HG03139 (cell line): Measurements from ENCODE around the gene POTEB2.
"Not testable (repeated sequence)": the region's sequence is repeated elsewhere in the genome, so short reads cannot be mapped to it uniquely, and the experiment has no call there.

Source experiments
- ATAC-seq: cut with Tn5 transposase; IDR thresholded peaks from one replicate; pipeline ENCODE4 v1.9.1; 2021; ENCODE audit not compliant: unreplicated experiment

POTEB2 gene

GRCh38 chr15:20866214-20866613 lies at the start of gene POTEB2:
Gene POTEB2, minus strand, starts transcription at chr15:20866314. Its CDS starts 33 bp downstream, at chr15:20866281.
- not testable (repeated sequence) for ATAC-seq

- ATAC-seq = not testable (repeated sequence)
Measured at GRCh38 chr15:20879916-20880315, 13.8 kb upstream of the POTEB2 start.

- not testable (repeated sequence) for ATAC-seq
Measured at GRCh38 chr15:20878464-20878863, 12.3 kb upstream of the POTEB2 start.

GRCh38 chr15:20877819-20878218 lies 11.7 kb upstream of the POTEB2 start:
- ATAC-seq = not testable (repeated sequence)
